Dedifferentiated amniotic fluid mesenchymal stem cell (primary cell): ENCODE data around the gene FAM53B.

Experiments used
- DNase-seq: peaks from one replicate; pipeline ENCODE4 v3.0.0-alpha.2; 2016; ENCODE audit errors: extremely low spot score

Gene FAM53B

DNA sequence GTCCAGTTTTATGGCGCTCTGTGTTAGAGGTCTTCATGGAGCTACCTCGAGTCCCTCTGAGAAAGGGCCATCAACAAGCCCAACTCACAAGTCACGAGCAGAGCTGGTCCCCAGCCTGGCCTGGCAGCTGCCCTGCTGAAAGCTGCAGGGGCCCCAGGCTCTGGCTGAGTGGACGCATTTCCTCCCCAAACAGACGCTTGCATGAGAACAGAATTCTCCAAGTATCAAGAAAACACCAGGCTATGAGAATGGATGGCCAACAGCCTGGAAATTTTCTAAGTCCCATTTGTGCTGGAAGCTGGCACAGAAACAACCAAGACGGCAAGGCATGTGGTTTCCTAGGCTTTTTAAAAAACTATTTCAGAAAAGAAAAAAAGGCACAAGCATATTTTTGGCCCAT lies 114.8 kb downstream of the FAM53B start:
- no peak for DNase-seq

DNA sequence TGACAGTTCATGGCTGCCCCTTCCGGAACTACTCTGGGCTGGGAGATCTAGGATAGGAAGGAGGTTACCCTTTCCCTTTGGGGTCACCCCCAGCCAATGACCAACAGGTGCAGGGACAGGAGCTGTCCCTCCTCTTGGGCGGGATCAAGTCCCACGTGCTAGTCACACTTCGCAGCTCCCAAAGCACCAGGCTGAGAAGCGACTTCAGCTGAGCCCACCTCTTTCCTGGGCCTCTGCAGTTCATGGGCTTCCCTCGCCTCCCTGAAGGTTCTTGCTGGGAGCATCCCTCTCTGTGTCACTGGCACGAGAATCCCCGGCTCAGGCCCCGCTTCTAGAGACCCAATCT lies 115.5 kb downstream of the FAM53B start:
- DNase-seq, result no peak

DNA sequence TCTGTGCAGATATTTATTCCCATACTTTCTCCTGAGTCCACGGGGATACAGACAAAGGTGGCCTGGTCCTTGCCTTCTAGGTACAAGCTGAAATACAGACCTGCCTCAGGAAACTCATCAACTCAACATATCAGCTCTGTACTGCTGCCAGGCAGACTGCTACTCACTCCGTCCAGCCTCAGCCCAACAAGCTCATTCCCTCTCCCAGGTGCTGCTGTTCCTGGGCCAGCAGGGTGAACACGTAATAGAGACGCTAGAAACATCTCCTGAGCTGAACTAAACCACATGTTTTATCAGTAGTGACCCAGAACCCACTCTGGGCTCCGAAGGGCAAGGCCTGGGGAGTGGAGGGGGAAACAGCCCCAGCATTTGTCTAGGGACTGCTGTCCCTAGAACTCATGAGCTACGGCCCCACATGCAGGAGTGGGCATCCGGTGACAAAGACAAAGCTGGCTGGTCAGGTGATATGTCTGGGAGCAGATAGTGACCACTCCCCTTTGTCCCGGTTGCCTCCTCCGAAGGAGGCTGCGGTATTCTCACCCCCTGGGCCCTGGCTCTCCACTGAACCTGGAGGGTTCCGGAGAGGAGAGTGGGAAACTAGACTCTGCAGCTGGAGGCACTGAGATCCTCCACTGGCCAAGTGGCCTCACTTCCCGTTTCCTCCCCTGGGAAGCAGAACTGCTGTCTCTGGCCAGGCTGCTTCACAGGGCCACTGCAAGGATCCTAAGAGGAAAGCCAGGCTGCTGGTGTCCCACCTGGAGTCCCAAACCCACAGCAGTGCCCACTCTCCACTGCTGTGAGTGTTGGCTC lies 116.1 kb downstream of the FAM53B start:
- no peak for DNase-seq

GRCh38 chr10:124626759-124627380 lies 117.3 kb downstream of the FAM53B start:
- DNase-seq, result no peak

DNA sequence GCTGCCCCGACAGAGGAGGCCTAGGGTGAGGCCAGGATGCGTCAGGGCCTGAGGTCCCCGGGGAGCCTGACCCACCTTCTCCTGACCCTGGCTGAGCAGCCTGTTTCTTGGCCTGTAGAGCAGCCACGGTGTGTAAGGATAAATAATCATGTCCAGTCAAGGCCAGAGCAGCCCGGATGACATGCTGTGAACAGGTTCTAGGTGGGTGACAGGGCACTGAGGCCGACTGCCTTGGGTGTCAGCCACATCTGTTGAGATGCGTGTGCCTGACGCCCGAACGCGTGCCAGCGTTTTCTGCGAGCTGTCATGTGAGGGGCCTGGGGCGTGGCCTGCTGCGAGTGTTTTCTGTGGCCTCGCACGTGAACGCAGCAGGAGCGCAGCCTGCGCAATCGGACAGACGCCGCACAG lies 118.3 kb downstream of the FAM53B start:
- no peak for DNase-seq

DNA sequence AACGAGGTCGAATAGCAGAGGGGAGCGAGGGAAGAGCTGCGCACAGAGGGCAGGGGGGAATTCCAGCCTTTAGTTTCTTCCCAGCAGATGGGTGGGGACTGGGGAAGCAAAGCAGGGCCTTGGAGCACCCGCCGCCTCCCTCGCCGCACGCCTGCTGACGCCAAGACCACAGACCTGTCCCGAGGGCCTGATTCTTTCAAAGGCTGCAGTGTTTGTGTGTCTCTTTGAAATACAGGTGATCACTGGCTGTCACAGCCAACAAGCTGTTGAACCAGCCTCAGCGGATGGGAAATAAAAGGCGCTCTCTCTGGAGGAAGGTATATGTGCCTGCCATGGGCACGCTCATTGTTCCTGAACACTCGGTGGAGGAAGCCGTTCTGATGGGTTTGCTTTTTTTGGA lies 119.3 kb downstream of the FAM53B start:
- no peak for DNase-seq

GRCh38 chr10:124624466-124624865 lies 119.7 kb downstream of the FAM53B start:
- DNase-seq, result no peak

DNA sequence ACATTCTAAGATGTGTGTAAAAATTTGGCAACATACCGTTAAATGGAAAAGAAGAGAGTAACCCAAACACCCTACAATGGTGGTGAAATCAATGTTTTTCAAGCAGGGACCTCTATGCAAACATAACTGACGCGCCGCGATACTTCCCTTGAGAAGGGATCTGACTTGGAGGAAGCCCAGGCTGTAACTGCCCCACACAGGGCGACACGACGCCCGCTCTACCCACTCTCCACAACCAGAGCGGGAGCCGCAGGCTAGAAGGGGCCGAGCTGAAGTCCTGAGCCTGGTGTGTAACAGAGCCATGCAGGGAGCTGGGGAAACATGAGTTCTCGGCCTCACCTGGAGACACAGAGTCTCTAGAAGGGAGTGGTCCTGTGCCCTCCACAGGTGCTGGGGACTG lies 120.2 kb downstream of the FAM53B start:
- DNase-seq, result no peak

- DNase-seq, result no peak
Observed at GRCh38 chr10:124622866-124623536, 121.2 kb downstream of the FAM53B start.

- DNase-seq, result no peak
Observed at GRCh38 chr10:124622158-124622557, 122.0 kb downstream of the FAM53B start.

DNA sequence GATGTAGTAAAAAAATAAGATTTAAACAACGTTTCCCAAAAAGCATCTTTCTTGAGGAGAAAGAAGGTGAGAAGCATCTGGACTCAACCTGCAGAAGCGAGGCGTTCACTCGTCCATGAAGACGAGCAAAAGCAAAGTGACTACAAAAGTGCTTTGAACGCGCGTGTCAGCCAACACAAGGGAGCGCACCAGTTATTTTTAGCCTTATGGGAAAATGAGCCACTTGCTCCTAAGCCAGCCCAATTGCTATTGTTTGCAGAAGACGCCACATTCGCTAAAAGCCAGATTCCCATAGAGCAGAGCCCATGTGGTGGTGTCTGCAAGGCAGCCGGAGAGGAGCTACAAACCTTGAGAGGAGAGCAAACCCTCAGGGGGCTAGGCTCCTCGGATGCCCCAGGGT lies 122.5 kb downstream of the FAM53B start:
- no peak for DNase-seq

DNA sequence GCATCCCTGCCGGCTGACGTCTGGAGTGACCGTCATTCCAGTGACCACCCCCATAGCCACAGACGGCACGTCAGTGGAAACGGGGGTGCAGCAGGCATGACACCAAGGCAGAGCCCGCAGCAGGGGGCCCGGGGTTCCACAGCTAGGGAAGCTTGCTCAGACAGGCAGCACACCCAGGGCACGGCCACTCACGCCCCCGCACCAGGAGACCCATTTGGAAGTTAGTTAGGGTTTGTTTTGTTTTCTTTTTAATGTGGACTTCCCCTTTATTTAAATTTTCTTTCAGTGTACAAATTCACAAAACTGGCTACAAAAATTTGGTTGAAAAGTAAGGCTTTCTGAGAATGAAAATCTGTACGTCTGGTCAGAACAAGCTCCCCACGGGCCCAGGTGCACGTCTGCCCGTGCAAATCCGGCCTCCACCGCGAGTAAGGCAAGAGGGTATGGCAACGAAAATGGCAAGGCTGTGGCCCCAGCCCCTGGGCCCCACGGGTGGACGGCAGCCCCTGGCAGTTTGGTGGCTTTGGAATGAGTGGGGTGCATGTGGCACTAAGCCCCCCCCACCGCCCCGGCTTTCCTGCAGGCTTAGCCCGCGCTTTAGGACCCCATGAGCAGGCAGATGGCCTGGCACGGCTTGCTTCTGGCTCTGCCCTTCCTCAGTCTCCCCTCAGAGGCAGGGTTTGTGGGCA lies 124.2 kb downstream of the FAM53B start:
- no peak for DNase-seq

DNA sequence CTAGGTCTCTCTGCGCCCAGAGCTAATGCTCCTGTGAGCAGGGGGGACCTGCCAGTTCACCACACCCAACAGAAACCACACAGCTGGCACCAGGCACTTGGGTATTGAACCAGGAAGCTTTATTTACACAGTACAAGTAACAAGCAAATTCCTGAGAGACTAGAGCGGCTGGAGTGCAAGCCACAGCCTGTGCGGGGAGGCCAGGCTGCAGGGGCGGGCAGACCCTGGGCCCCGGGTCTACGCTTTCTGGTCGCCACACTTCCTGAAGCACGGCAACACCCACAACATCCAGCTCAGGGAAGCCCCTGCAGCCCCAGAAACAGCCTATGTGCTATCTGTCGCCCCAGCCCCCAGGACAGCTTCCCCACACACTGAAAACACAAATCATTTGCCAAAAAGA lies 125.0 kb downstream of the FAM53B start:
- DNase-seq, result no peak

DNA sequence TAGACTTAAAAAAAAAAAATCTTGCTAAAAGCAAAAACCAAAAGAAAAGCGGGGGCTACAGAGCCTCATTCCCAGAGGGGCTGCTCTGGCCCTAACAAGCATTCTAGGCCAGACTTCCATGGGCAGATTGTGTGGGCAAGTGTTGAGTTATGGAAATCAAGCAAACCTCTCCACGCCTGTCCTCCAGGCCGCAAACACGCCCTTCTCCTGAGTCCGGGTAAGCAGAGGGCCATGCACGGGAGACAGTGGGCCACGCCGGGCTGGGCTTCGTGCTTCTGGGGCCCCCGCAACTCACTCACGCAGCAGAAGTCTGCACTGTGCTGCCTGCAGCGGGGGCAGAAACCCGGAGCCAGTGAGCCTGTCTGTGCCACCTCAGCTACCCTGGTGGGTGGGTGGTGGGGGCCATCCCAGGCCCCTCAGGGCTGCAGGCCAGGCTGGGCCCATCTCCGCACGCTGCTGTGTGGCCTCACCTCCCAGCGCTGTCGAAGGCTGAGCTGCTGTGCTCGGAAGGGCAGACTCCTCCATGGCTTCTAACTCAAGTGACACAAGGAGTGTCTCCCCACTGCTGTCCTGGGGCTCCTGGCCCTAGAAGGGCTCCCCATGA lies 125.6 kb downstream of the FAM53B start:
- DNase-seq, result no peak

DNA sequence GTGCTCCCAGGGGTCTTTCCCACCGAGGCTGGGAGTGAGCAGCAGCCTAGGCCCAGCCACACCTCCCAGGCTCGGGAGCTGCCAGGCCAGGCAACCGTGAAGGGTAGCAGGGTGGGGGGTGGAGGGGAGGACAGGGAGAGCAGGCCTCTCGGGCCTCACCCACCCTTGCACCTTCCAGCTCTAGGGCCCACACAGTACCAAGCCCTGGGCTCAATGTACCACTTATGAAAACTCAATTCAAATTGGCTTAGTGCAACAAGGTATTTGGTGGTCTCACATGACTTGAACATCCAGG lies 127.4 kb downstream of the FAM53B start:
- no peak for DNase-seq

DNA sequence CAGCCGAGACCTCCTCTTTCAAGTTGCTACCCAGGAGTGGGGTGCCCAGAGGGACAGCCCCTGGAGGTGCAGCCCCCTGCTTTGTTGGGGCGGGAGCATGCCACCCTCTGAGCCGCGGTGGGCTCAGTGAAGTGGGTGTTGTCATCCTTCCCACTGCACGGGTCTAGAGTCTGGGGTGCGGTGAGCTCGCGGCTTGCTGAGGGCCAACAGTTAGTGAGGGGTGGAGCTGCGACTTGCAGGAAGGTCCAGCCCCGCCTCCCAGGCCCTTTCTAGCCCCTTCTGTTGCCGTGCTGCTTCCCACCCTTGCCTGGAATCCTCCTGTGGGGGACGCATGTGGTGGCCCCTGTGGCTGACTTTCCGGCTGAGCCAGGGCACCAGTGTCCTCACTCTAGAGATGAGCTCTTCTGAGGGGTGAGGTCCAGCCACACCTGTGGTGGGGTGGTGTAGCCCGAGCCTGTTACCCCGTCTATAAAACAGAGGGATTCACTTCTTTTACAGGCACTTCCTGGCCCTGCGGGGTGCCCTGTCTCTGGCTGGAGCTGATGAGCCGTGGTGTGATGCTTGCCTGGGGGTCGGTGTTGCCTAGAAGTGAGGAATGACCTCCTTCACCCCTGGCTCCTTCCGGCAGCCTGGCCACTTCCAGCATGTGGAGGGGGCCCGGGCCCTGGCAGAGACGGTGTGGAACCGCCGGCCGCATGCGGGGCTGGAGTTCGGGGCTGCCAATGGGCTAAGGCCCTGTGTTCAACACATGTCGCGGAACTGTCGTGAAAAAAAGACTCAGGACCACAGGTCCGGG lies 127.9 kb downstream of the FAM53B start:
- no peak for DNase-seq

DNA sequence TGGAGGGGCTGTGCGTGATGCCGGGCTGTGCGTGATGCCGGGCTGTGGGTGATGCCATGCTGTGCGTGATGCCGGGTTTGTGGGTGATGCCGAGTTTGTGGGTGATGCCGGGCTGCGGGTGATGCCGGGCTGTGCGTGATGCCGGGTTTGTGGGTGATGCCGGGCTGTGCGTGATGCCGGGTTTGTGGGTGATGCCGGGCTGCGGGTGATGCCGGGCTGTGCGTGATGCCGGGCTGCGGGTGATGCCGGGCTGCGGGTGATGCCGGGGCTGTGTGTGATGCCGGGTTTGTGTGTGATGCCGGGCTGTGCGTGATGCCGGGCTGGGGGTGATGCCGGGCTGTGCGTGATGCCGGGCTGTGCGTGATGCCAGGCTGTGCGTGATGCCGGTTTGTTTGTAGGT lies 128.9 kb downstream of the FAM53B start:
- no peak for DNase-seq

DNA sequence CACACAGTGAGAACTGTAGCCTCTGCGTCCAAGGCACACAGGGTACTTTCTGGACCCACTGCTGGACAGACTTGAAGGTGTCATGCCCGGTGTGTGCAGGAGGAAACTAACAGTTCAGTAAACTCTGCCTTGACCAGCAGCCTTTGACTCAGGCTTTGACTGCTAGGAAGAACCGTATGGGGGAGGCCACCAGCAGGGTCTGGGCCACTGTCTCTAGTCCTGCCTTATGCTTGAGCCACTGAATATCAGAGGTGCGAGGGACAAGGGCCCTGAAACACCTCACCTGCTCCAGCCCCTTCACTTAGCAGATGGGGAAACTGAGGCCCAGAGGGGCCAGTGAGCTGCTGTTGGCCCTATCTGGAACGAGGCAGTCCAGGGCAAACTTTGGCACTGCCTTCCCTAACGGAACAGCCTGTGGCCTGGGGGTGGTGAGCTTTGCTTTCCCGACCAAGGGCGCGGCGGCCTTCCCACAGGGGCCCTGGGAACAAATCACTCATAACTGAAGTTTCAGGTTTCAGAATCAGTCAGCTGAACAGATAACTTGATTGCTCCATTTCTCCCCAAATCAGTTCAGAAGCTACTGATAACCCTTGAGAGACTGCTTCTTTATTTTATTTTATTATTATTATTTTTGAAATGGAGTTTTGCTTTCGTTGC lies 130.0 kb downstream of the FAM53B start:
- no peak for DNase-seq

DNA sequence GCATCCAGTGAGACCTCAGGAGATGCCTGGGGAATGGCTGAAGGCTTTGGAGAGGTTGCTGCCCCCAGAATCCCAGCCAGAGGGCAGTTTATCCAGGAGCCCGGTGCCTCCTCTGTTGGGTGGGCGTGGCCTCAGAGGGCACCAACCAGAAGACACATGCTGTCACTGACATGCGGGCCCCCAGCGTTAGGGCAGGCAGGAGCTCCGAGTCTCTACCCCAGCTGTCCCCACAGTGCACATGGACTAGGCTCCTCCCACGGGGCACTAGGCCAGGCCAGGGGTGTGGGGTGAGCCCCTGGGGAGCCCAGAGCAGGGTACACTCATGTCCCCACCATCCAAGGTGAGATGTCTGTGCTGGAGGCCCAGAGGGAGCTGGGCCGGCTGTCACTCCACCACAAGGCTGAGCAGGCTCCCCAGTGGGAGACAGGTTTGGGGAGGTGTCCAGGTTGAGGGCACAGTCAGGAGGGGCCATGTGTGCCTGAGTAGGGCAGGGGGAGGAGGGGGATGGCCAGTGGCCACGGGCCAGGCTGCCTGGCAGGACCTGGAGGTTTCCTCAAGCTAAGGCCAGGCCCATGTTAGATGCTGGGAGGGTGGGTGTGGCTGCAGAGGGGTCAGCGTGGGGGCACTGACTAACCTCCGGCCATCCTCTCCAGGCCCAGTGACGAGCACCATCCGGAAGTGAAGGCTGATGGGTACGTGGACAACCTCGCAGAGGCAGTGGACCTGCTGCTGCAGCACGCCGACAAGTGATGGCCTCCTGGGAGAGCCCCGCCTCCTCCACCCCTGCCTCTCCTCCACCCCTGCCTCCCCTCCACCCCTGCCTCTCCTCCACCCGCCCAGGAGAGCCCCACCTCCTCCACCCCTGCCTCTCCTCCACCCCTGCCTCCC lies 131.3 kb downstream of the FAM53B start:
- DNase-seq, result no peak

DNA sequence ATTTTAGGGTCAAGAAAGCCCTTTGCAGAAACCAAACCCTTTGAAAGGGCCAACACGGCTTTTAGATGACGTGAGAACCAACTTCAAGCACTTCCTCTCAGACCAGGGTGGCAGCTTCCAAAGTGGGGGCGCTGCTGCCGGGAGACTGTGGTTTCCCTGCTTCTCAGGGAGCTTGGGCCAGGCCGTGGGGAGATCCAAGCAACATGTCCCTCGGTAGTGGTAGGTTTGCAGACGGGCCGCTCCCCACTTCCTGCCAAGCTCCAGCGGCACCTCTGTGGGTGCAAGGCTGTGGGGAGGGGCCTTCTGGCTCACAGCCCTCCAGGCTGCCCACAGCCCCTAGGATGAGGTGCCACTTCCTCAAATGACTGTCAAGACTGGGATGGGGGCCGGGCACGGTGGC lies 132.4 kb downstream of the FAM53B start:
- DNase-seq, result no peak
